Stimulated activated CD4-positive, alpha-beta T cell treated with anti-CD3 and anti-CD28 coated beads, Interleukin-2, amount 100 ng/mL, for 4 hours (primary cell): ENCODE measurements around the gene RNF183.
A peak's percentile ranks its signal among the peaks of the same experiment; 100 is the strongest.
"Not testable (repeated sequence)": the region's sequence is repeated elsewhere in the genome, so short reads cannot be mapped to it uniquely, and the experiment has no call there.

Experiments
- DNase-seq: peaks from one replicate; pipeline ENCODE4 v3.0.0-alpha.2; 2020; ENCODE audit warnings: low read depth

The RNF183 gene

GRCh38 chr9:113316030-113316429 lies 12.9 kb upstream of the RNF183 start:
- DNase-seq = no peak

- no peak for DNase-seq
Measured at GRCh38 chr9:113315231-113315630, 12.1 kb upstream of the RNF183 start.

GRCh38 chr9:113313261-113313660 lies 10.1 kb upstream of the RNF183 start:
- DNase-seq = no peak

GRCh38 chr9:113311961-113312360 lies 8.8 kb upstream of the RNF183 start:
- DNase-seq = no peak

GRCh38 chr9:113310538-113310937 lies 7.4 kb upstream of the RNF183 start:
- DNase-seq = no peak

- DNase-seq = peak; percentile 12
Measured at GRCh38 chr9:113309204-113309813, 6.1 kb upstream of the RNF183 start.

GRCh38 chr9:113307396-113307975 lies 4.3 kb upstream of the RNF183 start:
- DNase-seq = no peak

- DNase-seq = no peak
Measured at GRCh38 chr9:113306566-113306965, 3.4 kb upstream of the RNF183 start.

- no peak for DNase-seq
Measured at GRCh38 chr9:113301548-113301947, 1.6 kb downstream of the RNF183 start.

GRCh38 chr9:113299800-113300292 lies 3.3 kb downstream of the RNF183 start:
- no peak for DNase-seq

GRCh38 chr9:113298924-113299770 lies 4.0 kb downstream of the RNF183 start:
- DNase-seq = no peak

- no peak for DNase-seq
Measured at GRCh38 chr9:113298311-113298710, 4.9 kb downstream of the RNF183 start.

- DNase-seq = no peak
Measured at GRCh38 chr9:113296796-113297558, 6.2 kb downstream of the RNF183 start.

- DNase-seq = not testable (repeated sequence)
Measured at GRCh38 chr9:113296247-113296646, 6.9 kb downstream of the RNF183 start.

GRCh38 chr9:113293285-113293878 lies 9.8 kb downstream of the RNF183 start:
- no peak for DNase-seq

GRCh38 chr9:113290052-113290607 lies 13.0 kb downstream of the RNF183 start:
- no peak for DNase-seq

- DNase-seq = no peak
Measured at GRCh38 chr9:113289091-113289490, 14.1 kb downstream of the RNF183 start.

- DNase-seq = no peak
Measured at GRCh38 chr9:113281356-113281755, 21.8 kb downstream of the RNF183 start.

GRCh38 chr9:113278840-113279239 lies 24.3 kb downstream of the RNF183 start:
- no peak for DNase-seq

- DNase-seq = peak; percentile 96
Measured at GRCh38 chr9:113275157-113276131, 27.7 kb downstream of the RNF183 start, which contains the start of the genes CDC26 and PRPF4. Gene CDC26 (minus strand): TSS chr9:113275572. CDS start chr9:113272507, 3,065 bp downstream. Gene PRPF4 (plus strand): TSS chr9:113275658. CDS start chr9:113275744, 86 bp downstream.
